ENCODE data around the gene ASMT. TPM values are rescaled to one million over a fixed set of nuclear protein-coding genes. Genes with fewer than 3 reads are reported as not detected.
"Not testable (repeated sequence)": the region's sequence is repeated elsewhere in the genome, so short reads cannot be mapped to it uniquely, and the experiment has no call there.

The ASMT gene
- not detected in 2 replicates for total RNA-seq

GRCh38 chrX:1614927-1615326 lies at the start of gene ASMT:
Gene ASMT (plus strand): TSS chrX:1615059. CDS start chrX:1615200, 141 bp downstream.
- Mint-ChIP-seq H3K9me3 (no peaks in the 10 kb centered on the region), H3K4me1 (ENCODE audit: low read depth) (no peaks in the 10 kb centered on the region), H3K27me3 (ENCODE audit: insufficient read depth) (no peaks in the 10 kb centered on the region), H3K27ac (no peak within 1 kb of the TSS), H3K36me3 (ENCODE audit: low read depth) (no peaks in the 10 kb centered on the region), H3K4me3 (no peak within 1 kb of the TSS)
- intact Hi-C loops (cut with micrococcal nuclease) = no loop called here
- no peak for DNase-seq (ENCODE audit: low spot score)

- H3K4me1 Mint-ChIP-seq (ENCODE audit: low read depth) = peaks cover 15% of the 10 kb centered on the region
- H3K27me3 Mint-ChIP-seq (ENCODE audit: insufficient read depth); intact Hi-C loops (cut with micrococcal nuclease); H3K36me3 Mint-ChIP-seq (ENCODE audit: low read depth); H3K9me3 Mint-ChIP-seq; DNase-seq (ENCODE audit: low spot score); H3K27ac Mint-ChIP-seq; H3K4me3 Mint-ChIP-seq: not testable (repeated sequence)
These were observed 40.7 kb upstream of the ASMT start for GRCh38 chrX:1574181-1574580.

DNA sequence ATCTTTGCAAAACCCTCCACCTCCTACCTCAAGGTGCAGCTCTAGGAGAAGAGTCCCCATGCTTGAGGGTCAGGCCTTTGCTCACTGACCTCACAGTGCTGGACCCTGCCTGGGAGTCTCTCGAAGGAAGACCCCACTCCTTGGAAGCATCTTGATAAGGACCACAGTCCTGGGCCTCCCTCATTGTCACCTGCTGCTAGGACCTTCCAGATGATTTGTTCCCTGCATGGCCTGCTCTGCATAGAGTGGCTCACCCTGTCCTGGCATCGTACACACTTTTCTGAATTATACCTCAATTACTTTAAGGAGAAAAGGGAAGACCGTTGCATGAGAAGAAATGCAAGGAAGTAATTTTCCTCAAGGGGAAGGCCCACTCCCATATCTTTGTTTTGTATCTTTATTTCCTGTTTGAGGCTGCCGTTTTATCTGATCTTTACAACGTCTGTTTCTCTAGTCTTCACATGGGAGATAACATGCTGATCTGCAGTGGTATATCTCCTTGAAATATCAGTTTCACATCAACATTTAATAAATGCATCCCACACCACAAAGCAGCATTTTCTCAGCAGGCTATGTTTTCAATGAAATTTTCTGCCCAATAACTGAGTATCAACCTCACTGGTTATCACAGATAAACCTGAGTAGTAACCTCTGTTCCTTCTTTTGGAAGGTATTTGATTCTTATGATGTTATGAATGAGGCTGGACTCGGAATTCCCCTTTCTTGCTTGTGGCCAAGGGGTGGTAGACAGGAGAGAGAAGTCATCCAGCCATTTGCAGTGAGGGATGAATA lies 38.5 kb upstream of the ASMT start:
- Mint-ChIP-seq H3K9me3 (no peaks in the 10 kb centered on the region), H3K27me3 (ENCODE audit: insufficient read depth) (no peaks in the 10 kb centered on the region), H3K27ac (no peak overlapping the region), H3K4me1 (ENCODE audit: low read depth) (peaks cover 6% of the 10 kb centered on the region), H3K36me3 (ENCODE audit: low read depth) (peaks cover 2% of the 10 kb centered on the region), H3K4me3 (no peak overlapping the region)
- intact Hi-C loops (cut with micrococcal nuclease) = loop anchor here (5.0 kb wide), 1 partner anchor 329 kb away; no protein-coding TSS in a partner anchor
- DNase-seq (ENCODE audit: low spot score) = no peak

GRCh38 chrX:1577845-1578244 lies 37.0 kb upstream of the ASMT start:
- no peak overlapping the region for H3K4me3 Mint-ChIP-seq
- no peak for DNase-seq (ENCODE audit: low spot score)
- peaks cover 10% of the 10 kb centered on the region for H3K4me1 Mint-ChIP-seq (ENCODE audit: low read depth)
- H3K36me3 Mint-ChIP-seq (ENCODE audit: low read depth) = no peaks in the 10 kb centered on the region
- H3K27me3 Mint-ChIP-seq (ENCODE audit: insufficient read depth) = no peaks in the 10 kb centered on the region
- no peak overlapping the region for H3K27ac Mint-ChIP-seq
- H3K9me3 Mint-ChIP-seq = no peaks in the 10 kb centered on the region
- intact Hi-C loops (cut with micrococcal nuclease) = loop anchor here (5.0 kb wide), 1 partner anchor 331 kb away; no protein-coding TSS in a partner anchor

DNA sequence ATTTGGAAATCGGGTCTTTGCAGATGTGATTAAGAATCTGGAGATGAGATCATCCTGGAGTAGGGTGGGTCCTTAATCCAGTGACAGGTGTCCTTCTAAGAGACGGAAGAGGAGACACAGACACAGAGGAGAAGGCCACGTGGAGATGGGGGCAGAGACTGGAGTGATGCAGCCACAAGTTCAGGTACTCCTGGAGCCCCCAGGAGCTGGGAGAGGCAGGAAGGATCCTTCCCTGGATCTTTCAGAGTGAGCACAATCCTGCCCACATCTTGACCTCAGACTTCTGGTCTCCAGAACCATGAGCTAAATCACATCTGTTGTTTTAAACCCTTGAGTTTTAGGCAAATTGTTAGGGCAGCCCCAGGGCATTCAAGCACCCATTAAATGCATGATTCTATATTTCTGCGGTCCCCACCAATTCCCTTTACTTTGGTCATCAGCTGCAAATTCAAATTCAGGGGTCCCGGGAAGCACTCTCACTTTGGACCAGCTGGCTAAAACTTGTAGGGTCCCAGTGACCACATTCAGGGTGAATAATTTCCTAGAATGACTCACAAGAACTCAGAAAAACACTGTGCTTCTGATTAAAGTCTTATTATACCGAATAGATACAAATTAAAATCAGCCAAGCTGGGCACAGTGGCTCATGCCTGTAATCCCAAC lies 36.2 kb upstream of the ASMT start:
- no peaks in the 10 kb centered on the region for H3K9me3 Mint-ChIP-seq
- no peak for DNase-seq (ENCODE audit: low spot score)
- H3K27ac Mint-ChIP-seq = peak overlapping the region; percentile 36
- intact Hi-C loops (cut with micrococcal nuclease) = loop anchor here (5.0 kb wide), 1 partner anchor 331 kb away; no protein-coding TSS in a partner anchor
- H3K27me3 Mint-ChIP-seq (ENCODE audit: insufficient read depth) = no peaks in the 10 kb centered on the region
- no peak overlapping the region for H3K4me3 Mint-ChIP-seq
- no peaks in the 10 kb centered on the region for H3K36me3 Mint-ChIP-seq (ENCODE audit: low read depth)
- peaks cover 18% of the 10 kb centered on the region for H3K4me1 Mint-ChIP-seq (ENCODE audit: low read depth)

DNA sequence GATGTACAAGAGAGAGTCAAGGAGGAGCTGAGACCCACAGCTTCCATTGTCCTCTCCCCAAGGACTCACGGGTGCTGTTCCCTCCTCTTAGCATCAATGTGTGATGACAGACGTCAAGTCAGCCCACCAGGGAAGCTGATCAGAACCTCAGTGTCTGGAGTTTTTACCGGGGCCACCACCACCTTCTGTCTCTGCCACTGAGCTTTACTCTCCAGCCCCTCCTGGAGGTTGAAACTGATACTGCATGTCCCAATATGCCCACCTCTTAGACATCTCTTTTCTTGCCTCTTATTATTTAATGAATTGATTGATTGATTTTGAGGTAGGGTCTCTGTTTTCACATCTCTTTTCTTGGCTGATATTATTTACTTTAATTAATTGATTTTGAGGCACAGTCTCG lies 33.7 kb upstream of the ASMT start:
- Mint-ChIP-seq H3K27ac (no peak overlapping the region), H3K4me1 (ENCODE audit: low read depth) (peaks cover 19% of the 10 kb centered on the region), H3K36me3 (ENCODE audit: low read depth) (no peaks in the 10 kb centered on the region), H3K27me3 (ENCODE audit: insufficient read depth) (no peaks in the 10 kb centered on the region), H3K4me3 (no peak overlapping the region), H3K9me3 (no peaks in the 10 kb centered on the region)
- peak; percentile 66 for DNase-seq (ENCODE audit: low spot score)
- intact Hi-C loops (cut with micrococcal nuclease) = loop anchor here (1.0 to 5.0 kb wide), 5 partner anchors 10 to 259 kb away; partner anchors contain the start of genes AKAP17A, P2RY8 and SLC25A6

- no peaks in the 10 kb centered on the region for H3K27me3 Mint-ChIP-seq (ENCODE audit: insufficient read depth)
- DNase-seq (ENCODE audit: low spot score) = peak; percentile 46
- H3K4me3 Mint-ChIP-seq = peak overlapping the region; percentile 35
- H3K27ac Mint-ChIP-seq = peak overlapping the region; percentile 78
- no peaks in the 10 kb centered on the region for H3K9me3 Mint-ChIP-seq
- peaks cover 19% of the 10 kb centered on the region for H3K4me1 Mint-ChIP-seq (ENCODE audit: low read depth)
- intact Hi-C loops (cut with micrococcal nuclease) = loop anchor here (5.0 kb wide), 1 partner anchor 261 kb away; no protein-coding TSS in a partner anchor
- H3K36me3 Mint-ChIP-seq (ENCODE audit: low read depth) = no peaks in the 10 kb centered on the region
These were observed 32.0 kb upstream of the ASMT start for GRCh38 chrX:1582686-1583437.

DNA sequence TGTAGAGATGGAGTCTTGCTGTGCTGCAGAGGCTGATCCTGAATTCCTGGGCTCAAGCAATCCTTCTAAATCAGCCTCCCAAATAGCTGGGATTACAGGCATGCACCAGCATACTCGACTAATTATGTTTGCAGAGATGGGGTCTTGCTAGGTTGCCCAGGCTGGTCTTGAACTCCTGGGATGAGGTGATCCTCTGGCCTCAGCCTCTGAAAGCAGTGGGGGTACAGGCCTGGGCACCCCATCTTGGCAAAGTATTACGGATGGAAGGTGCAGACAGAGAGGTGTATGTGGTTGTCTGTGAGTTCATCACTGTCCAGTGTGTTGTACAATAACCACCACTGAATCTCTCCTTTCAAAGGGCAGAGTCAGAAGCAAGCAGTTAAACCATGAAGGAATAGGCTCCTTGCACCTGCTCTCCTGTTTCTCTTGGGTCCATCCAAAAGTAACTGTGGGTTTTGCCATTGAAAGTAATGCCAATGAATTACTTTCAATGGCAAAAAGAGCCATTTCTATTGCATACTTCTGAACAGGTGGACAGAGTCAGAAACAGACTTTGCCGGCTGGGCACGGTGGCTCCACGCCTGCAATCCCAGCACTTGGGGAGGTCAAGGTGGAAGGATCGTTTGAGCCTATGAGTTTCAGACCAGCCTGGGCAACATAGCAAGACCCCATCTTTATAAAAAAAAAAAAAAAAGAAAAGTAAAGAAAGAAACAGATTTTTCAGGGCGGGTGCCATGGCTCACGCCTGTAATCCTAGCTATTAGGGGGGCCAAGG lies 30.4 kb upstream of the ASMT start:
- intact Hi-C loops (cut with micrococcal nuclease) = loop anchor here (5.0 kb wide), 1 partner anchor 262 kb away; no protein-coding TSS in a partner anchor
- no peak overlapping the region for H3K4me3 Mint-ChIP-seq
- no peaks in the 10 kb centered on the region for H3K27me3 Mint-ChIP-seq (ENCODE audit: insufficient read depth)
- no peaks in the 10 kb centered on the region for H3K9me3 Mint-ChIP-seq
- no peak overlapping the region for H3K27ac Mint-ChIP-seq
- H3K4me1 Mint-ChIP-seq (ENCODE audit: low read depth) = peaks cover 19% of the 10 kb centered on the region
- H3K36me3 Mint-ChIP-seq (ENCODE audit: low read depth) = no peaks in the 10 kb centered on the region
- no peak for DNase-seq (ENCODE audit: low spot score)

DNA sequence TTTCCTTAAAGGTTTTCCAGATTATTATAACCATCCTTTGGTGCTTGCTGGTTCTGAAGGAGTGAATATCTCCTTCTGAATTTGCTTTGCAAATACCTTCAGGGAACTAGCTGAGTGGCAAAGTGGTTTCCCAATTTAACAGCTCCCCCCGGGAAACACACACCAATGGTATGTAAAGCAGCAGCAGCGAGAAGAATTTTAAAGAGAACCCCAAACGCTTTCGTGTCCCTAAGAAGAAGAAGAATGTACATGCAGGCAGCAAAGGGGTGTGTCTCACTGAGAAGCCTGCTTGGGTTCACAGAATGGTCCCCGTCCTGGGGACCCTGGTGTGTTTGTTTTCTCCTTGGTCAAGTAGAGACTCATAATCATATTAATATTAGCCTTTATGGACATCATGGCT lies 27.7 kb upstream of the ASMT start:
- Mint-ChIP-seq H3K36me3 (ENCODE audit: low read depth) (no peaks in the 10 kb centered on the region), H3K27me3 (ENCODE audit: insufficient read depth) (no peaks in the 10 kb centered on the region), H3K4me3 (no peak overlapping the region), H3K4me1 (ENCODE audit: low read depth) (peaks cover 11% of the 10 kb centered on the region), H3K9me3 (no peaks in the 10 kb centered on the region), H3K27ac (peak overlapping the region; percentile 26)
- intact Hi-C loops (cut with micrococcal nuclease) = no loop called here
- DNase-seq (ENCODE audit: low spot score) = no peak

DNA sequence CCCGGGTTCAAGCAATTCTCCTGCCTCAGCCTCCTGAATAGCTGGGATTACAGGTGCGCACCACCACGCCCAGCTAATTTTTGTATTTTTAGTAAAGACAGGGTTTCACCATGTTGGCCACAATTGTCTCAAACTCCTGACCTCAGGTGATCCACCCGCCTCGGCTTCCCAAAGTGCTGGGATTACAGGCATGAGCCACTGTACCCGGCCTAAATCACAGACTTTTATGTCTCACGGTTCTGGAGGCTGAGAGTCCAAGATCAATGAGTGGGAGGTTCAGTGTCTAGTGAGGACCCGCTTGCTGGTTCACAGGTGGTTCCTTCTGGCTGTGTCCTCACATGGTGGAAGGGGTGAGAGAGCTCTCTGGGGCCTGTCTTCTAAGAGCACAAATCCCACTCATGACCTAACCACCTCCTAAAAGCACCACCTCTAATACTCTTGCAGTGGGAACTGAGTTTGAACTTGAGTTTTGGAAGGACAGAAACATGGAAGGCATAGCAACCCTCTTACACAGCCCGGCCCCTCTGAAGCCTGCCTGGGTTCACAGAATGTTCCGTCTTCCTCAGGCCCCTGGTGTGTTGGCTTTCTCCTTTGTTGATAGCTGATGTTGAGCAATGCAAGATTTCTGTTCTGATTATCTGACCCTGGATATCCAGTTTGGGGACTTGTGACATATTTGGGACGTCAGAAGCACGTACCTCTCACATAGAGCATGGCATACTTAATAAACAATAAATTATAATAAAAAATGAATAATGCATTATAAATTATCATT lies 25.3 kb upstream of the ASMT start:
- no peaks in the 10 kb centered on the region for H3K9me3 Mint-ChIP-seq
- no peak overlapping the region for H3K4me3 Mint-ChIP-seq
- H3K27me3 Mint-ChIP-seq (ENCODE audit: insufficient read depth) = no peaks in the 10 kb centered on the region
- peak overlapping the region; percentile 29 for H3K27ac Mint-ChIP-seq
- DNase-seq (ENCODE audit: low spot score) = no peak
- intact Hi-C loops (cut with micrococcal nuclease) = loop anchor here (2.0 to 5.0 kb wide), 3 partner anchors 197 to 1018 kb away; partner anchors contain the start of gene SLC25A6
- peaks cover 10% of the 10 kb centered on the region for H3K4me1 Mint-ChIP-seq (ENCODE audit: low read depth)
- peaks cover 16% of the 10 kb centered on the region for H3K36me3 Mint-ChIP-seq (ENCODE audit: low read depth)

- Mint-ChIP-seq H3K4me3 (peak within 1 kb of the TSS; percentile 95), H3K27ac (peak within 1 kb of the TSS; percentile 93), H3K9me3 (no peaks in the 10 kb centered on the region), H3K27me3 (ENCODE audit: insufficient read depth) (no peaks in the 10 kb centered on the region), H3K36me3 (ENCODE audit: low read depth) (peaks cover 25% of the 10 kb centered on the region), H3K4me1 (ENCODE audit: low read depth) (peaks cover 10% of the 10 kb centered on the region)
- intact Hi-C loops (cut with micrococcal nuclease) = loop anchor here (1.0 to 5.0 kb wide), 7 partner anchors 10 to 1016 kb away; partner anchors contain the start of genes P2RY8 and SLC25A6
- DNase-seq (ENCODE audit: low spot score) = peak; percentile 99
These were observed 23.6 kb upstream of the ASMT start, which contains the start of gene AKAP17A for GRCh38 chrX:1591102-1591862. Gene AKAP17A (plus strand): TSS chrX:1591604. CDS start chrX:1593463, 1,859 bp downstream.

Data from activated T-helper 1 cell treated with anti-CD3 and anti-CD28 coated beads, Interleukin-12 subunit alpha, Interleukin-12 subunit beta, Interleukin-2, Interleukin-4 antibody, amounts not matched to agents 30 ng/mL and 10 ng/mL and 1 ng/mL, durations not matched to agents 14 hours and 24 hours and 36 hours (primary cell).